NCI-H446 (cell line): ENCODE data around the gene CRYGB.

ENCODE experiments used
- DNase-seq, 2 experiments: peaks; one replicate each; lab custom pipeline; 2025; lab: John Stamatoyannopoulos, UW

Gene CRYGB

GRCh38 chr2:208146006-208146405 is at the start of gene CRYGB:
Gene CRYGB (minus strand): TSS chr2:208146158. CDS start chr2:208146120, 38 bp downstream.
- DNase-seq = no peak

- DNase-seq = no peak
Observed at GRCh38 chr2:208195531-208195930, 49.6 kb upstream of the CRYGB start.

GRCh38 chr2:208192611-208193236 is 46.8 kb upstream of the CRYGB start:
- no peak for DNase-seq

GRCh38 chr2:208189810-208190503 is 44.0 kb upstream of the CRYGB start, which contains the start of gene C2orf80:
Gene C2orf80 (minus strand): TSS chr2:208190030. CDS start chr2:208186986, 3,044 bp downstream.
- no peak for DNase-seq

- no peak for DNase-seq
Observed at GRCh38 chr2:208189069-208189809, 43.3 kb upstream of the CRYGB start.

GRCh38 chr2:208186893-208187292 is 40.9 kb upstream of the CRYGB start:
- DNase-seq = no peak

- DNase-seq = no peak
Observed at GRCh38 chr2:208186465-208186864, 40.5 kb upstream of the CRYGB start.

GRCh38 chr2:208183972-208184705 is 38.2 kb upstream of the CRYGB start:
- DNase-seq = no peak

GRCh38 chr2:208183526-208183925 is 37.6 kb upstream of the CRYGB start:
- no peak for DNase-seq

GRCh38 chr2:208182835-208183234 is 36.9 kb upstream of the CRYGB start:
- DNase-seq = no peak

GRCh38 chr2:208179028-208179609 is 33.2 kb upstream of the CRYGB start:
- DNase-seq = no peak

- DNase-seq = no peak
Observed at GRCh38 chr2:208175840-208176153, 29.8 kb upstream of the CRYGB start.

- peak; percentile 48 to 83 for DNase-seq
Observed at GRCh38 chr2:208175069-208175839, 29.3 kb upstream of the CRYGB start.

GRCh38 chr2:208174144-208174543 is 28.2 kb upstream of the CRYGB start:
- DNase-seq = no peak

GRCh38 chr2:208172125-208172524 is 26.2 kb upstream of the CRYGB start:
- no peak for DNase-seq

GRCh38 chr2:208164951-208165755 is 19.2 kb upstream of the CRYGB start:
- no peak for DNase-seq

GRCh38 chr2:208163489-208163888 is 17.5 kb upstream of the CRYGB start, which contains the start of gene CRYGA:
Gene CRYGA (minus strand): TSS chr2:208163589. CDS start chr2:208163556, 33 bp downstream.
- DNase-seq = no peak

- no peak for DNase-seq
Observed at GRCh38 chr2:208156439-208156838, 10.5 kb upstream of the CRYGB start.

GRCh38 chr2:208153156-208153555 is 7.2 kb upstream of the CRYGB start:
- DNase-seq = no peak

GRCh38 chr2:208150956-208151355 is 5.0 kb upstream of the CRYGB start:
- DNase-seq = no peak
